IMR-90 (cell line): Measurements from ENCODE around the gene PBX3.

Experiments used
- BHLHE40 ChIP-seq: fragments of 150-350 bp; IDR thresholded peaks from 2 replicates; pipeline ENCODE4 v1.6.1; 2016; ENCODE audit warnings: mild to moderate bottlenecking, low read depth, low read length
- CEBPB ChIP-seq: IDR thresholded peaks from 2 replicates; pipeline ENCODE4 v1.6.1; 2012; ENCODE audit warnings: low read depth, low read length, improper control_type of control experiment
- CTCF ChIP-seq: conservative IDR thresholded peaks from 2 replicates; pipeline ENCODE4 v1.5.1; 2012; ENCODE audit warnings: mild to moderate bottlenecking, low read depth, low read length, improper control_type of control experiment
- MAFK ChIP-seq: IDR thresholded peaks from 2 replicates; pipeline ENCODE4 v1.6.1; 2012; ENCODE audit warnings: low read depth, low read length, improper control_type of control experiment
- POLR2A ChIP-seq: IDR thresholded peaks from 2 replicates; pipeline ENCODE4 v1.6.1; 2012; ENCODE audit warnings: mild to moderate bottlenecking, low read depth, low read length
- RAD21 ChIP-seq: IDR thresholded peaks from 2 replicates; pipeline ENCODE4 v1.6.1; 2012; ENCODE audit warnings: low read length, improper control_type of control experiment
- RFX5 ChIP-seq: IDR thresholded peaks from 2 replicates; pipeline ENCODE4 v1.8.0; 2012; ENCODE audit warnings: low read depth, mild to moderate bottlenecking, low read length, moderate library complexity
- SMC3 ChIP-seq: fragments of 150-350 bp; IDR thresholded peaks from 2 replicates; pipeline ENCODE4 v1.6.1; 2016; ENCODE audit warnings: low read depth, mild to moderate bottlenecking, antibody characterized with exemption, low read length, moderate library complexity
- USF2 ChIP-seq: fragments of 150-350 bp; IDR thresholded peaks from 2 replicates; pipeline ENCODE4 v1.6.1; 2017; ENCODE audit warnings: mild to moderate bottlenecking, antibody characterized with exemption, low read length, low read depth

DNA sequence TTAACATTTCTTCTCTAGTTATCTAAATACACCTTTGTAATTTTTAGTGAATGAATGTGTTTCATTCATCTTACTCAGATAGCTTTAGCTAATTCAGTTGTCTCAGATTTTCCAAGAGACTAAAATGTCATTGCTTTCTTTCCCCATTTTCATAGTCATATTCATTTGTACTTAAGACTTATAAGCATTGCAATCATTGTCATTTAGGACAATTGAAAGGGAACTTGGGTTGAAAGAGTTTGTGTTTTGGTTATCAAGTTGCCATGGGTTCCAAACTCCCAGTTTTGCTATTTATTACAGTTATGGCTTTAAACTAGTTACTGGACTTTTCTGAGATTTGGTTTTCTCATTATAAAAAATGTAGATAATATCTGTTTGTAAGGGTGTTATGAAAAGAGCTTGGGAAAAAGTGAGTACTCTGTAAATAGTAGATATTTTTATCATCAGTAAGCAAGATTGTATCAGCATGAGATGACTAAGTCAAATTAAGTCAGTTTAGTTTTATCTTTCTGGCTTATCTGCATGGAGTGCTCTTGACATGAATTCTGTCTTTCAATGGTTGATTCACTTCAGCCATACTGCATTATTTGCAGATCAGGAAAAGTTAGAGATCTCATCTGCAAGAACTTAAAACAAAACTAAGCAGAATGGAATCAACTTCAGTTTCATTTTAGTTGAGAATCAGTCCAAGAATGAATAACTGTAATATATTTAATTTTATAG is 107.5 kb downstream of the PBX3 start:
- TF ChIP-seq CTCF: no peak
- no peak for TF ChIP-seq POLR2A
- TF ChIP-seq USF2: no peak
- TF ChIP-seq CEBPB: no peak
- TF ChIP-seq RFX5: no peak
- no peak for TF ChIP-seq BHLHE40
- no peak for TF ChIP-seq SMC3
- TF ChIP-seq RAD21: no peak
- peak; percentile 10; the same call in 1 of the 2 replicates for TF ChIP-seq MAFK
